AG04449 (cell line): ENCODE results near the gene TBX21.
"Not testable (repeated sequence)": the region's sequence is repeated elsewhere in the genome, so short reads cannot be mapped to it uniquely, and the experiment has no call there.

ENCODE experiments used
- CTCF ChIA-PET: fragments of 350-600 bp; formaldehyde crosslinking; extraction: SDS; loops from one replicate; lab custom pipeline; 2021; ENCODE audit warnings: antibody characterized with exemption; lab: Yijun Ruan, JAX
- POLR2A ChIA-PET: fragments of 400-600, 350-600 bp; formaldehyde crosslinking; extraction: SDS; loops from one replicate; lab custom pipeline; 2020; ENCODE audit warnings: antibody characterized with exemption, inconsistent platforms; lab: Yijun Ruan, JAX
- DNase-seq: peaks from one replicate; pipeline ENCODE4 v3.0.0-alpha.2; 2010; ENCODE audit warnings: low read depth, low spot score
- H3K4me3 ChIP-seq: 2 replicates; pipeline ENCODE4 v1.5.1; 2011; ENCODE audit warnings: low read depth, mild to moderate bottlenecking, control low read depth, low read length
- CTCF ChIP-seq: IDR thresholded peaks from one replicate; pipeline ENCODE4 v1.5.1; 2011; ENCODE audit warnings: mild to moderate bottlenecking, moderate library complexity, low read length, control low read depth, inconsistent platforms; ENCODE audit not compliant: insufficient read depth; ENCODE audit errors: missing control alignments

TBX21 gene

GRCh38 chr17:47760409-47761140 lies 27.5 kb downstream of the TBX21 start:
- no peak for DNase-seq
- no peak overlapping the region for H3K4me3 ChIP-seq
- ChIA-PET CTCF (interaction anchor here (2.8 kb wide), 1 partner anchor 17 kb away, joined by 9 read pairs; no protein-coding TSS in a partner anchor), POLR2A (no interaction called here)
- TF ChIP-seq CTCF: no peak

- TF ChIP-seq CTCF: no peak
- ChIA-PET POLR2A (no interaction called here), CTCF (interaction anchor here (1.6 to 2.8 kb wide), 2 partner anchors 13 to 19 kb away, joined by 3 to 9 read pairs; no protein-coding TSS in a partner anchor)
- DNase-seq: no peak
- H3K4me3 ChIP-seq: no peak overlapping the region
These were observed 29.7 kb downstream of the TBX21 start for GRCh38 chr17:47762728-47763127.

- ChIA-PET POLR2A (no interaction called here), CTCF (interaction anchor here (0.6 to 1.6 kb wide), 2 partner anchors 12 to 22 kb away, joined by 3 read pairs; no protein-coding TSS in a partner anchor)
- no peak overlapping the region for H3K4me3 ChIP-seq
- no peak for TF ChIP-seq CTCF
- no peak for DNase-seq
These were observed 31.0 kb downstream of the TBX21 start for GRCh38 chr17:47763913-47764582.

- POLR2A ChIA-PET, H3K4me3 ChIP-seq, DNase-seq: not testable (repeated sequence)
- CTCF ChIA-PET: interaction anchor here (1.3 kb wide), 1 partner anchor 15 kb away, joined by 3 read pairs; no protein-coding TSS in a partner anchor
These were observed 40.6 kb downstream of the TBX21 start for GRCh38 chr17:47773649-47774048.

- ChIA-PET POLR2A (no interaction called here), CTCF (no interaction called here)
- no peak for DNase-seq
- no peak overlapping the region for H3K4me3 ChIP-seq
- TF ChIP-seq CTCF: no peak
These were observed 41.3 kb downstream of the TBX21 start for GRCh38 chr17:47774331-47774730.

GRCh38 chr17:47774987-47775580 lies 42.0 kb downstream of the TBX21 start:
- POLR2A ChIA-PET: no interaction called here
- CTCF ChIA-PET: interaction anchor here (0.8 to 1.4 kb wide), 5 partner anchors 11 to 78 kb away, joined by 3 to 7 read pairs (median 6); no protein-coding TSS in a partner anchor
- no peak for TF ChIP-seq CTCF
- no peak overlapping the region for H3K4me3 ChIP-seq
- no peak for DNase-seq
